Upper lobe of right lung (tissue), 1 donor: ENCODE results near the gene TASOR. TPM values are rescaled to one million over a fixed set of nuclear protein-coding genes. Genes with fewer than 3 reads are reported as not detected.

Source experiments
- ATAC-seq: fragments of 200-7000 bp; cut with Tn5 transposase; one replicate; pipeline ENCODE4 v1.9.1; 2020; ENCODE audit warnings: mild to moderate bottlenecking, moderate library complexity
- DNase-seq: peaks from one replicate; pipeline ENCODE4 v3.0.0-alpha.2; 2020
- H3K27ac ChIP-seq: fragments of 200-600 bp; one replicate; pipeline ENCODE4 v1.8.0; 2022
- H3K27me3 ChIP-seq: fragments of 200-600 bp; one replicate; pipeline ENCODE4 v1.8.0; 2022; ENCODE audit warnings: mild to moderate bottlenecking
- H3K36me3 ChIP-seq: fragments of 200-600 bp; one replicate; pipeline ENCODE4 v1.8.0; 2022
- H3K4me1 ChIP-seq: fragments of 200-600 bp; one replicate; pipeline ENCODE4 v1.8.0; 2022
- H3K4me3 ChIP-seq: fragments of 200-600 bp; one replicate; pipeline ENCODE4 v1.8.0; 2022; ENCODE audit warnings: mild to moderate bottlenecking
- H3K9me3 ChIP-seq: fragments of 200-600 bp; one replicate; pipeline ENCODE4 v1.8.0; 2022
- intact Hi-C: fragments of 100-400 bp; cut with DNase I; formaldehyde crosslinking; loops from one replicate; pipeline ENCODE4 v1.11.0; 2022
- total RNA-seq: library from RNA; stranded (reverse); fragmentation: NEBNext Ultra II Directional; extraction: Animal tissue kit (Norgen Biotek cat#: 25700); gene quantifications from one replicate; pipeline ENCODE4 v1.2.1, GENCODE V29; 2021
- TF ChIP-seq, protein P1 (sequence below): fragments of 200-600 bp; IDR thresholded peaks from one replicate; pipeline ENCODE4 v1.8.0; 2022; ENCODE audit warnings: antibody characterized with exemption
- donor health status: DM: no; HTN: yes; CAD: no; lungs with severe emphysema.

The TASOR gene
- total RNA-seq, 1 donor from 2014 or later: 61.7 TPM

- no peaks in the 10 kb centered on the region for H3K27me3 ChIP-seq
- no peak overlapping the region for H3K4me3 ChIP-seq
- no peaks in the 10 kb centered on the region for H3K4me1 ChIP-seq
- intact Hi-C loops: no loop called here
- no peaks in the 10 kb centered on the region for H3K9me3 ChIP-seq
- no peak for DNase-seq
- TF ChIP-seq, protein P1, sequence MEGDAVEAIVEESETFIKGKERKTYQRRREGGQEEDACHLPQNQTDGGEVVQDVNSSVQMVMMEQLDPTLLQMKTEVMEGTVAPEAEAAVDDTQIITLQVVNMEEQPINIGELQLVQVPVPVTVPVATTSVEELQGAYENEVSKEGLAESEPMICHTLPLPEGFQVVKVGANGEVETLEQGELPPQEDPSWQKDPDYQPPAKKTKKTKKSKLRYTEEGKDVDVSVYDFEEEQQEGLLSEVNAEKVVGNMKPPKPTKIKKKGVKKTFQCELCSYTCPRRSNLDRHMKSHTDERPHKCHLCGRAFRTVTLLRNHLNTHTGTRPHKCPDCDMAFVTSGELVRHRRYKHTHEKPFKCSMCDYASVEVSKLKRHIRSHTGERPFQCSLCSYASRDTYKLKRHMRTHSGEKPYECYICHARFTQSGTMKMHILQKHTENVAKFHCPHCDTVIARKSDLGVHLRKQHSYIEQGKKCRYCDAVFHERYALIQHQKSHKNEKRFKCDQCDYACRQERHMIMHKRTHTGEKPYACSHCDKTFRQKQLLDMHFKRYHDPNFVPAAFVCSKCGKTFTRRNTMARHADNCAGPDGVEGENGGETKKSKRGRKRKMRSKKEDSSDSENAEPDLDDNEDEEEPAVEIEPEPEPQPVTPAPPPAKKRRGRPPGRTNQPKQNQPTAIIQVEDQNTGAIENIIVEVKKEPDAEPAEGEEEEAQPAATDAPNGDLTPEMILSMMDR: no peak
- no peak for ATAC-seq
- H3K36me3 ChIP-seq: peaks cover 84% of the 10 kb centered on the region
- no peak overlapping the region for H3K27ac ChIP-seq
Observed at GRCh38 chr3:56655709-56656108, 27.4 kb downstream of the TASOR start.

GRCh38 chr3:56654460-56654859 lies 28.6 kb downstream of the TASOR start:
- no peak overlapping the region for H3K4me3 ChIP-seq
- peaks cover 77% of the 10 kb centered on the region for H3K36me3 ChIP-seq
- DNase-seq (no peak), ATAC-seq (no peak)
- H3K27ac ChIP-seq: no peak overlapping the region
- no peaks in the 10 kb centered on the region for H3K4me1 ChIP-seq
- TF ChIP-seq, protein P1: no peak
- intact Hi-C loops: no loop called here
- H3K9me3 ChIP-seq: no peaks in the 10 kb centered on the region
- no peaks in the 10 kb centered on the region for H3K27me3 ChIP-seq

- no peak for ATAC-seq
- TF ChIP-seq, protein P1: no peak
- Histone ChIP-seq H3K36me3 (peaks cover 74% of the 10 kb centered on the region), H3K9me3 (no peaks in the 10 kb centered on the region), H3K4me1 (no peaks in the 10 kb centered on the region), H3K4me3 (no peak overlapping the region), H3K27me3 (no peaks in the 10 kb centered on the region), H3K27ac (no peak overlapping the region)
- DNase-seq: no peak
- intact Hi-C loops: no loop called here
Observed at GRCh38 chr3:56645407-56645806, 37.7 kb downstream of the TASOR start.

DNA sequence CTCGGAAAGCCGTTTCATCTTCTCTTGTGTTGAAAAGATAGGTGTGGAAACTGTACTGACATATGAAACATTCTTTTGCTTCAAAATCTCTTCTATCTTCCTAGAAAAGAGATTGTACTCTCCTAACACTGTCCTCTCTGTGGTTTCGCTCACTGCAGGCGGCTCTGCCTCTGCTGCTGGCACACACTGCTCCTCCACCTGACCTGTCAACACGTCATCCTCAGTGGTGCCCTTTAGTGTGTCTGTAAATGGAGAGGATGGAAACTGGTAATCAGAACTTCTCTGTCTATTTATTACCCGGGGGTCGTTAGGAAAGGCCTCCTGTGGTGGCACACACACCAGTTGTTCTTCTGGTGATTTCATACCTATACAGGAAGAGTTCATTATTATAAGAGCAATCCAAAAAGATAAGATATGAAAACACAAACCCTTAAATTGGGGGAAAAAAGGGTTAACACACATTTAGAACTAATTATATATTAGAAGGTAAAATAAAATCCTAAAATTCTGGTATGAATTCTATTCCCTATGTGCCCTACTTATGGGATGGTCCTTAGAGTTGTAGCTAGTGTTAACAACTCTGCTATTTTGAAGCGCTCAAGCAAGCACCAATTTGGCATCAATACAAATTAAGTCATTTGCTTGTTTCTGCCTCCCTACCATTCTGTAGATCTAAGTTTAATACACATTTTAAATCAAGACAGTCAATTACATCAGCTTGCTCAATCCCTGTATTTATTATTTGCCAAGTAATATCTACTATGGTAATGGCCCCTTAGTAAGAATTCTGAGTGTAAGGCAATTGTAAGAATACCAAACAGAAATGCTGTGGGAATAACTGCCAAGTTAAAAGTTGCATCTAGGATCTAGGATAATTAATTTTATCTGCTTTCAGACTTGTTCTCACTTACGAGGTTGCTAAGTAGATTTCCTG lies 49.2 kb downstream of the TASOR start:
- Histone ChIP-seq H3K27ac (no peak overlapping the region), H3K4me3 (no peak overlapping the region), H3K27me3 (no peaks in the 10 kb centered on the region), H3K36me3 (peaks cover 84% of the 10 kb centered on the region), H3K4me1 (no peaks in the 10 kb centered on the region), H3K9me3 (no peaks in the 10 kb centered on the region)
- DNase-seq: no peak
- TF ChIP-seq, protein P1: no peak
- intact Hi-C loops: no loop called here
- no peak for ATAC-seq

Other genes starting within 250 kb of the TASOR start
- 1.4 TPM for gene ERC2, start 214.8 kb downstream of the TASOR start, total RNA-seq
- 25.0 TPM for gene CCDC66, start 126.1 kb downstream of the TASOR start, total RNA-seq
- gene ARHGEF3, start 118.7 kb upstream of the TASOR start, total RNA-seq: 37.5 TPM